Measurements from ENCODE around the gene DENND10.
"Not testable (repeated sequence)": the region's sequence is repeated elsewhere in the genome, so short reads cannot be mapped to it uniquely, and the experiment has no call there.

Gene DENND10

DNA sequence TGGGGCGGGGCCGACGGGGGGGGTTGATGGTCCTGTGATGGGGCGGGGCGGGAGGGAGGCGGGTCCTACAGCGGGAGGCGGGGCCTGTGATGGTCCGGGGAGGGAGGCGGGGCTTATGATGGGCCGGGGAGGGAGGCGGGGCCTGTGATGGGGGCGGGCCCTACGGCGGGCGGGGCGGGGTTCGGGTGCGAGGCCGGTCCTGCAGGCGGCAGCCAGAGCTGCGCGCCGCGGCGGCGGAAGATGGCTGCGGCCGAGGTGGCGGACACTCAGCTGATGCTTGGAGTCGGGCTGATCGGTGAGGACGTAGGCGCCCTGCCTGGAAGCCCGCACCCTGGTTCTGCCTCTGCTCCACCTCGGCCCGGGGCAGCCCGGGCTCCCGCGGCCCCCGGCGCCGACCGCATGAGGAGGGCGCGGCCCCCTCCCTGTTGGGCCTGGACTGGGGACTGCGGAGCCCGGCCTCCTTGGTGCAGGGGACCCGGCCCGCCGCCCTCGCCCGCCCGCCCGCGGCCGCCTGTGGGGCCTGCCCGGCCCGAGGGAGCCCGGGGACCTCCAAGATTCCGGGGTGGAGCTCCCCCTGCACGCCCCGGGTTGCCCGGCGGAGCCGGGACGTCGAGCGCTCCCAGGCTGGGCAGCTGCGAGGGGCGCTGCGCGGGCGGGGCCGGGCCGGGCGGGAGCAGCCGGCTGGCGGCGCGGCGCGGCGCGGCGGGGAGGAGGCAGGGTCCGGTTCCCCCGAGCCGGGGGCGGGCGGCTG lies at the start of gene DENND10:
DENND10 (plus strand) TSS at position 211 of the 751 bp plus-strand sequence; CDS start at position 241, 30 bp downstream.
- DNase-seq = peak in 55 of 56 donors; percentile 38 to 94 (median 81)

GRCh38 chr10:119055472-119055871 lies 48.4 kb upstream of the DENND10 start:
- DNase-seq = no peak

DNA sequence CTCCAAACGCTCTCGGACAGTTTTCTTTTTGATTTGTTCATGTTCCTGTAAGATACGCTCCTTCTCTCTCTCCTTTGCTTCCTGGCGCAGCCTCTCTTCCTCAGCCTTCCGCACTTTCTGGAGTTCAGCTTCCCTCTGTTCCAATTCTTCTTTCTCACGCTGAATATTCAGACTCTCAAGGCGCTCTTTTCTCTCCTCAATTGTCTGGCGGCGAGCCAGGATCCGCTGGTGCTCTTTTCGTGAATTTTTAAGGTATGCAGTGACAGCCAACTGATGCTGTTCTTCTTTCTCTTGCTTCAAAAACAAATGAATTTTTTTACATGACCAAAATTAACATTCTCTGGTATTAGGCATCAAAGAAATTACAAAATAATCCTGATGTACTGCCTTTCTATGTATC lies 45.9 kb upstream of the DENND10 start:
- DNase-seq = peak in 11 of 56 donors; percentile 2 to 22 (median 7)

GRCh38 chr10:119059557-119059956 lies 44.4 kb upstream of the DENND10 start:
- no peak for DNase-seq

DNA sequence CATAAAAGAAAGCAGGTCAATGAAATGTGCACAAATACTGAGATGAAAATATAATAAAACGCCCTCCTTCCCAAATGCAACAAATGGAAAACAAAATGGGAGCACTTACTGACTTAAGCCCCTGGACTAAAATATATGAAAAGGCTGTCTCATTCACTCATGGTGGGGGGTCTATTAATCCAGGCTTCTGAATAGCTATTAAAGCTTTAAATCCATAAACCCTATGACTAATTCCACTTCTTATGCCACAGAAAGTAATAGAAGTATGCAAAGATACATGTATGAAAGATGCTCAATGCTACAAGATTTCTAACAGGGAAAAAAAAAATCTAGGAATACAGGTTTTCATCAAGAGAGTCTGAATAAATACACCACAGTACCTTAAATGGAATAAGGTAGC lies 43.8 kb upstream of the DENND10 start:
- DNase-seq = no peak

DNA sequence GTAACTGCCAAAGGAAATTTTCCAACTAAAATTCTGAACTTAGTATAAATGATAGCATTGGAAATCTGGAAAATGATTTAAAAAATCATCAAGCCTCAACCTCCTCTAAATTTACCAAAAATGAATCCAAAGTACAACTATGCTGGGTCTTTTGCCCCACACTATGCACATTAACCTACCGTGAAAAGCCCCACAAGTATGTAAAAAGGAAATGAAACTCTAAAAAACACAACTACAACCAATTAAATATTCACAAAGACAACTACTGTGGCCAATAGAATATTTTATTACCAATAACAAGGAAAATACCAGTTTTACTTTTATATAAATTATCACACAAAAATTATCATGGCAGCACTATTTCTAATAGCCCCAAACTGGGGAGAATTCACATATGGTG lies 42.6 kb upstream of the DENND10 start:
- DNase-seq = no peak

DNA sequence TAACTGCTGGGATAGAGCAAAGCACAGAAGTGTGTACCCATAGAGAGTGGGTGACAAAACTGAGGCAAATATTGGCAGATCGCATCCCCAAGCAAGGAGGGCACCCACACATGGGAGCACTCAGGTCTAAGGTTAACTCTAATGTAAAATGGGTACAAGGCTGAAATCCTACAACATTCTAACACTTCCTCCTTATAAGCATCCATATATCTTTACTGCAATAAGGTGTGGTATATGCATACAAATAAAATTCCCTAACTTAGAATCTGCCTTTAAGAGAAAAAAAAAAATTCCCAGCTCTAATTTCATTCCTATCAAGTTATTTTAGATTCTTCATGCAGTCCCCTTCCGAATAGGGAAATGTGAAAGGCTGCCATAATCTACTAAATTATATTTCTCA lies 42.0 kb upstream of the DENND10 start:
- no peak for DNase-seq

GRCh38 chr10:119070395-119071165 lies 33.3 kb upstream of the DENND10 start:
- DNase-seq = no peak

DNA sequence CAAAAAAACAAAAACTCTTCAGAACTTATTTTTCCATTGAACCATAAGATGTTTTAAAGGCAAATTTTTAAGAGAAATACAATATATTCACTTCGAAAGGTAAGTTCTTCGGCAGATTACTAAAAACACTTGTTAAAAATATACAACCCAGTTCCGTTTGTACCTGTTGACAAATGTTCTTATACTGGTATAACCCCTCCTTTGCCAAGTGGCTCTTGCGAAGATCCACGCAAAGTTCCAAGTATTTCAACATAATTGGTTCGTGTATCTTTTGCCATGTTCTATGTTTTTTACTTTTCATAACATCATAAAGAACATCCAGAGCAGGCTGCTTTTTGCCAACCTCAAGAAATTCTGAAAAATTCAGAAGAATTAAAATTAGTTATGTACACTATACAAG lies 30.3 kb upstream of the DENND10 start:
- no peak for DNase-seq

- DNase-seq = no peak
These were observed 25.3 kb upstream of the DENND10 start for GRCh38 chr10:119078422-119079179.

GRCh38 chr10:119079599-119080520 lies 24.1 kb upstream of the DENND10 start:
- DNase-seq = peak in 40 of 56 donors; percentile 12 to 70 (median 42)

DNA sequence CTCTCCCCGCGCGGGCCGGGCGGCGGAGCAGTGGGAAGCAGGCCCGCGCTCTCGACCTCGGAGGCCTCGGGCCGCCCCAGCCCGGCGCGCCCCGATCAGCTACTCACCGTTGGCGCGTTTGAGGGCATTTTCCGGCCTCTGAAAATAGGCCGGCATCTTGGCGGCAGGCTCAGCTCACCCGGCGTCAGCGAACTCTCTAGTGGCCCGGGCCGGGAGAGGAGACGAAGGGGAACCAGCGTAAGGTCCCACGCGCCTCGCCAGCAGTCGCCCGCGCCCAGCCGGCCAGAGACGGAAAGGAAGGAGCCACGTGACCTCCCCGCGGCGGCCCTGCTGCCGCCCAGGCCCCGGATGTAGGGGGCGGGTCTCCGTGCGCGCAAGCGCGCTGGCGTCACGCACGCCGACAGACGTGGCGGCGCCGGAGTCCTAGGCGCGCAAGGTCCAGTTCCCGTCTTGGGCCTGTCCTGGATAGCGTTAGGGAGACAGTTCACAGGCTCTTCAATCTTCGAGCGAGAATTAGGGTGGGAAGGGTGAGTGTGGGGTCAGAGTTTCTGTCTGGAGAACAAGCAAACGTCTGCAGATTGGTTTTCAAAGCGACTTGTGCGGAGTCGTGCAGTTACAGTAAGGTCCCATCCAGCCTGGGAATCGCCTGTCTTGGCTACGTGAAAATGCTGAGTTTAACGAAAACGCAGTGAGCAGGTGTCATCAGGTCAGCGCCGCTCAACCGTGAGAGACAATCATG lies 23.2 kb upstream of the DENND10 start, which contains the start of gene EIF3A:
EIF3A (minus strand) TSS at position 297 of the 739 bp plus-strand sequence; CDS start at position 156, 141 bp downstream.
- DNase-seq = peak; percentile 57 to 95 (median 84)

- no peak for DNase-seq
These were observed 19.0 kb upstream of the DENND10 start for GRCh38 chr10:119084896-119085295.

DNA sequence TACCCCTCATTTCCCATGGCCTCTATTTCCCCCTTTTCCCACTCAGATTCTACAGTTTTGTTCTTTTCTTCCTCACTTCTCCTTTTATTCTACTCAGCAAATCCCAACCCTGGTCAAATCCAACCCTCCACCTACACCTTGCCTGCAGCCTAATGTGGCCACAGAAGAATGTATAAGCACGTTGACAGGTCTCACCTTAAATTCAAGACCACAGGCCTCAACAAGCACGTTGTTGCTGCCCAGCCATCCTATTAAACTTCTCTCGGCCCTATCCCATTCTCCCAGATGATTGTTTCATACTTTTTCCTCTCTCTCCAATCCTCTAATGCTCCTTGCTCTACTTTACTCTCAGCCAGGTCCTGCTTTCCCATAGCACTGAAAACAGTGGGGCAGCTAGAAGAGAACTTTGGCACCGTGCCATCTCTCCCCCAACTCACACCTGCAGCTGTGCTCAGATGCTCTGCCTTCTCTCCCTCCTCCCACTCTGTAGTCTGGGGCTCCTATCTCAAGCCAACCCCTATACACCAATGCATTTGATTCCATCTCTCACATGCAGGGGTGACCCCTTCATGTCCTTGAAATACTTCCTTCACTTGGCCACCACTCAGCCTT lies 16.5 kb upstream of the DENND10 start:
- DNase-seq = no peak

- DNase-seq = no peak
These were observed 13.7 kb upstream of the DENND10 start for GRCh38 chr10:119090026-119090795.

GRCh38 chr10:119090968-119091367 lies 12.9 kb upstream of the DENND10 start:
- no peak for DNase-seq

- DNase-seq = no peak
These were observed 8.3 kb upstream of the DENND10 start for GRCh38 chr10:119095640-119096039.

DNA sequence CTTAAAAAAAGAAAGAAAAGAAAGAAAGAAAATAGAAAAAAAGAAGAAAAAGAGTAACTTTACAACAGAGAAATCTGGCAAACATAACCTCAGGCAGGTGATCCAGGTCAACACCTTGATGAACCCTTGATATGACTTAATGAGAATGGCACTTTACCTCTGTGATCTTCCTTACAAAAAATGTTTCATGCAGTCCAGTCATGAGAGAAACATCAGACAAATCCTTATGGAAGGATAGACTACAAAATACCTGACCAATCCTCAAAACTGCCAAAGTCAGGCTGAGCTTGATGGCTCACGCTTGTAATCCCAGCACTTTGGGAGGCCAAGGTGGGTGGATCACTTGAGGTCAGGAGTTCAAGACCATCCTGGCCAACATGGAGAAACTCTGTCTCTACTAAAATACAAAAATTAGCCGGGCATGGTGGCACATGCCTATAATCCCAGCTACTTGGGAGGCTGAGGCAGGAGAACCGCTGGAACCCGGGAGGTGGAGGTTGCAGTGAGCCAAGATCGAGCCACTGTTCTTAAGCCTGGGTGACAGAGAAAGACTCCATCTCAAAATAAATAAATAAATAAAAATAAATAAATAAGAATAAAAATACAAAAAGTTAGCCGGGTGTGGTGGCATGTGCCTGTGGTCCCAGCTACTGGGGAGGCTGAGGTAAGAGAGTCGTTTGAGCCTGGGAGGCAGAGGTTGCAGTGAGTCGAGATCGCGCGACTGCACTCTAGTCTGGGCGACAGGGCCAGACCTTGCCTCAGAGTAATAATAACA lies 7.1 kb upstream of the DENND10 start:
- DNase-seq = not testable (repeated sequence)

Measured in amygdala (tissue), 56 donors.